Stimulated activated CD4-positive, alpha-beta T cell treated with anti-CD3 and anti-CD28 coated beads, Interleukin-1b, Interleukin-23, amount 100 ng/mL, for 4 hours (primary cell): ENCODE results near the gene PTPRU.

Experiments
- DNase-seq, 2 donors: peaks; one replicate each; pipeline ENCODE4 v3.0.0-alpha.2; 2020; ENCODE audit warnings: low read depth in 2 of 2

The PTPRU gene

GRCh38 chr1:29245876-29246275 lies 9.6 kb downstream of the PTPRU start:
- no peak for DNase-seq

GRCh38 chr1:29247044-29247443 lies 10.7 kb downstream of the PTPRU start:
- DNase-seq, result no peak

- no peak for DNase-seq
These were observed 11.4 kb downstream of the PTPRU start for GRCh38 chr1:29247571-29248273.

- no peak for DNase-seq
These were observed 12.1 kb downstream of the PTPRU start for GRCh38 chr1:29248409-29248808.

- no peak for DNase-seq
These were observed 12.9 kb downstream of the PTPRU start for GRCh38 chr1:29249170-29249691.

GRCh38 chr1:29249951-29250581 lies 13.7 kb downstream of the PTPRU start:
- no peak for DNase-seq

GRCh38 chr1:29251164-29252124 lies 15.1 kb downstream of the PTPRU start:
- no peak for DNase-seq

- DNase-seq, result no peak
These were observed 16.9 kb downstream of the PTPRU start for GRCh38 chr1:29253180-29253579.

- DNase-seq, result no peak
These were observed 18.0 kb downstream of the PTPRU start for GRCh38 chr1:29254346-29254745.

GRCh38 chr1:29255134-29255666 lies 18.9 kb downstream of the PTPRU start:
- no peak for DNase-seq

- no peak for DNase-seq
These were observed 20.1 kb downstream of the PTPRU start for GRCh38 chr1:29256394-29256793.

GRCh38 chr1:29256979-29257804 lies 20.9 kb downstream of the PTPRU start:
- DNase-seq, result no peak

- no peak for DNase-seq
These were observed 22.1 kb downstream of the PTPRU start for GRCh38 chr1:29258189-29258975.

- DNase-seq, result no peak
These were observed 22.9 kb downstream of the PTPRU start for GRCh38 chr1:29258976-29259801.

GRCh38 chr1:29259802-29260441 lies 23.6 kb downstream of the PTPRU start:
- peak in 1 of 2 donors; percentile 45 for DNase-seq

- DNase-seq, result no peak
These were observed 24.2 kb downstream of the PTPRU start for GRCh38 chr1:29260531-29260930.

GRCh38 chr1:29264773-29265389 lies 28.6 kb downstream of the PTPRU start:
- no peak for DNase-seq

- DNase-seq, result no peak
These were observed 30.6 kb downstream of the PTPRU start for GRCh38 chr1:29266912-29267311.
